MM.1S (cell line): ENCODE data around the gene ANHX.

Source experiments
- CTCF ChIP-seq: fragments of 300-600 bp; sonication (generic); IDR thresholded peaks from 2 replicates; pipeline ENCODE4 v1.5.1; 2016; ENCODE audit warnings: antibody characterized with exemption, low read length, mixed read lengths
- EZH2 ChIP-seq: fragments of 300-600 bp; sonication (generic); optimal IDR thresholded peaks from 2 replicates; pipeline ENCODE3; 2017; ENCODE audit warnings: low read depth, mild to moderate bottlenecking, antibody characterized with exemption, low read length, mixed read lengths
- EZH2phosphoT487 ChIP-seq: fragments of 300-600 bp; sonication (generic); IDR thresholded peaks from 2 replicates; pipeline ENCODE4 v1.6.1; 2018; ENCODE audit warnings: antibody characterized with exemption, low read length

GRCh38 chr12:133174901-133175300 is 60.8 kb downstream of the ANHX start:
- TF ChIP-seq EZH2phosphoT487 (no peak), CTCF (no peak), EZH2 (no peak)
